ENCODE data around the gene PINLYP.

DNA sequence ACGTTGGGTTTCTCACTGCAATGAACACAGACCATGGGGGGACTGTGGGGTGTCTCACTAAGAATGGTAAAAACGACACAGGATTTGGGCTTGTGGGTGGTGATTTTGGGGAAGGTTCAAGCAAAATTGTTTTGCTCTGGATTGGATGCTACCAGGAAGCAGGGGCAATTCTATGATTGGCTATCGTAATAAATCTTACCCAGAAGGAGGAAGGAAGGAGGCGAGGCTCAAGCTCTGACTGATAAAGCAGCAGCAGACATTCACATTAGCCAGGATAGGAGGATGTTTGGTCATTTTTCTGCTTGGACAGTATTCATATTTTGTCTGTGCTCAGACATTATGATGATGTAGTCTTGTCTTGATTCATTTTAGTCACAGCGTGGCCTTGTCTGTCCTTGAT, 22.3 kb downstream of the PINLYP start:
- TF ChIP-seq GATA2 (IDR thresholded peaks at IDR 0.05; ENCODE audit: low read depth, low read length) = no peak
- no peak for TF ChIP-seq GATA3 (IDR thresholded peaks at IDR 0.05; ENCODE audit: low read depth, low read length)

All from SH-SY5Y (cell line).